GM19240 (cell line): ENCODE measurements around the gene PITPNM3.
"Not testable (repeated sequence)": the region's sequence is repeated elsewhere in the genome, so short reads cannot be mapped to it uniquely, and the experiment has no call there.

Experiments
- DNase-seq: peaks from one replicate; pipeline ENCODE4 v3.0.0; 2011; ENCODE audit warnings: low spot score; ENCODE audit not compliant: insufficient read length

Gene PITPNM3

GRCh38 chr17:6556121-6557039, at the start of gene PITPNM3:
PITPNM3 (minus strand) TSS chr17:6556555; CDS start chr17:6556406, 149 bp downstream.
- no peak for DNase-seq

GRCh38 chr17:6605142-6605541, 48.8 kb upstream of the PITPNM3 start:
- no peak for DNase-seq

GRCh38 chr17:6603744-6604325, 47.5 kb upstream of the PITPNM3 start:
- DNase-seq: no peak

DNA sequence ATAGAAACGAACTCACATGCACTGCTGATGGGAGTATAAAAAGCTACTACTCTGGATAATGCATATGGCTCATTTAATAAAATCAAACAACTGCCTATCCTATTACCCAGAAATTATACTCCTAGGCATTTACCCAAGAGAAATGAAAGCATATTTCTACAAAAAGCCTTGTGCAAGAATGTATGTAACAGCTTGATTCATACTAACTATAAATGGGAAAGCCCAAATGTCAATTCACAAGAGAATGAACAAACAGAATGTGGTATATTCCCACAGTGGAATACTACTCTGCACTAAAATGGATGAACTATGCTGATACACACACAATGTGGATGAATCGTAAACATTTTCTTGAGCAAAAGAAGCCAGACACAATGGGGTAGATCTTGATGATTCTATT, 45.8 kb upstream of the PITPNM3 start:
- no peak for DNase-seq

DNA sequence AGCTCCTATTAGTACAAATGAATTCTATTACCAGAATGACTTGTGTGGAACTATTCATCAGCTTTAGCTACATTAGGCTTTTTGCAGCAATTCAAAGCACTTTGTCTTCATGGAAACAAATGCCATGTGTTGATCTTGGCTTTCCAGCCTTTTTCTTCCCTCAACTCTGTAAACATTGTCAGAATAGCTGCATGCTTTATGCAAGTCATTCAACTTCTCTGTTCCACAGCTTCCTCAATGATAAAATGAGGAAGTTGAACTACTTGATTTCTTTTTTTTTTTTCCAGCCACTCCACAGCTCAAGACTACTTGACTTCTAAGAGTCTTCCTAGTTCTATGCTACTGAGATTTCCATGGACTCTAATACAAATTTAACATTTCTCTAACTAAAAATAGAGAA, 43.0 kb upstream of the PITPNM3 start:
- DNase-seq: no peak

DNA sequence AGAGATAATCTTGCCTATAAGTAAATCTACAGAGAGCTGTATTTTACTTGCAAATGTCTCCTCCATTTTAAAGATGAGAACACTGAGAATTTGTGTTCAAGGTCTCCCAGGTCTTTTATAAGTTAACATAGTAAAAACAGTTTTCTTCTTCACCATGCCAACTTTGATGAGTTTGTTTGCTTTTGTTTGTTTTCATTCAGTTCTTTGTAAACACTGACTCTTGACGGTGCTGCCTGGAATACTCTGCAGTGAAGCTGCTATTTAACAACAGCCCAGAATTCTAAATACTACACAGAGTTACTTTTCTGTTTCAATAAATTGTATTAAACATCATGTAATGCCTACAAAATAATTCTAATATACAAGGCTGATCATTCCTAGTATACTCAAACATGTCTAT, 41.4 kb upstream of the PITPNM3 start:
- no peak for DNase-seq

DNA sequence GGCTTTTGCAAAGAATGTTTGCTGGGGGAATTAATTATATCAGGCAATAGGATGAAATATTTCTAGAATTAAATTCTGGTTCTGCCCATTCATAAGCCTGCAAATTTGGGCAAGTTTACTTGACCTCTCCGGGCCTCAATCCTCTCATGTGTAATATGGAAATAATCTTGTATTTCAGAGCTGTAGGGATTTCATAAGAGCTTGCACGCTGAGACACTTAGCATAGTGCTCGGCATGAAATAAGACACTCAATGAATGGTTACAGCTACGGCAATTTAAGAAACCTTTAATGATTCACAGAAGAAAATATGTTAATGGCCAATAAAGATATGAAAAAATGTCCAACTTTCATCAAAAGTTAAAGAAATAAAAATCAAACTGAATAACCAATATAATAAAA, 40.6 kb upstream of the PITPNM3 start:
- DNase-seq: no peak

DNA sequence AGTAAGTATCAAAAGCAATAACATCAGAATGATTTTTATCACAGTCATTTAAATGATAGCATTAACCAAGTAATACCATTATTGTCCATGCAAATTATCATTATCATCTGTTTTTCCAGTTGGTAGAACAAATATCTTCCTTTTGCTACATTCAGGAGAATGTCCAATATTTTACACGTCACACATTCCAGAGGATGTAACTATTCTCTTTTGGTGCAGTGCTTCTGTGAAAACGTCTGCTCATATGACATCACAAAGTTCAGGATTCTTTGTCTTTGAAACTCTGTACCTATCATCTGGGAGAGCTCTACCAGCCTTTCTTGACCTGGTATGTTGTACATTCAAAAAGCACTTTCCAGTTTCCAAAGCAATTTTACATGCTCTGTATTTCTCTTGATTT, 40.2 kb upstream of the PITPNM3 start:
- DNase-seq: no peak

- no peak for DNase-seq
Measured at GRCh38 chr17:6596081-6596480, 39.7 kb upstream of the PITPNM3 start.

GRCh38 chr17:6593371-6593770, 37.0 kb upstream of the PITPNM3 start:
- not testable (repeated sequence) for DNase-seq

GRCh38 chr17:6592173-6592572, 35.8 kb upstream of the PITPNM3 start:
- DNase-seq: no peak

DNA sequence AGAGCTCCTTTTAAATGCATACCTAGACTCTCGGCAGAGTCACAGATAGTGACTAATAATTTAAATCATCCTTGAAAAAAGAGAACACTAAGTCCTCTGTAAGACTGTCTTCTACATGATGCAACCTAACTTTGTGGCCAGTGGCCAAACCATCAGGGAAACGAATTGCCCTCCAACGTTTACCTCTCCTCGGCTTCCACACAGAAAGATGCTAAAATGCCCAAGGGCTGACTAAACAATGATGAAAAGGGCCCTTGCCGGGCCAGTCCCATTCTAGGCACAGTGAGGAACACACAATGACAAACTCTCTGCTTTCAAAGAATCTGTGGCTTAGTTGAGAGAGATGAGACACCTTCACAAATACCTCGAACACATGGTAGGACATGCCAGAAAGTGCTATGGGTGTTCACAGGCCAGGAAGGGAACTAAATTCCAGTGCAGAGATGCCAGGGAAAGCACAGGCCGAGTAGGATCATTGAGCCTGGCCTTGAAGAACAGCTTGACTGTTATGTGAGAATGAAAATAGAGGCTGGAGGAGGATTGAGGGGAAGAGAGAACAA, 35.3 kb upstream of the PITPNM3 start:
- no peak for DNase-seq

- DNase-seq: no peak
Measured at GRCh38 chr17:6589266-6589946, 33.1 kb upstream of the PITPNM3 start.

DNA sequence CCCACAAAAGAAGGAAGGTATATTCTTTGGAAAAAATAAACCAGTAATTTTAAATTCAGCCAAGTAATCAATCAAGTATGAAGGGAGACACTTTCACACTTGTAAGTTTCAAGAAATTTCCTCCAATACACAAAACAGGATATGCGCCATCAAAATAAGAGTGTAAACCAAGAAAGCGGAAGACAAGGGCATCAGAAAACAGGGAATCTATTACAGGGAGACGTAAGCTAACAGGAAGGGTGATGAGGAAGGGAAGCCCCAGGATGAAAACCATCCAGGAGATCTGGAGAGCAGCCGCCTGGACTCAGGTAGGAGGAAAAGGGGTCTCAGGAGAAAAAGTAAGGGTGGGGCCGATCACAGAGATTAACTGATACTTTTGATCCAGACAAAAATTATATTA, 31.8 kb upstream of the PITPNM3 start:
- no peak for DNase-seq

- DNase-seq: no peak
Measured at GRCh38 chr17:6587310-6587709, 31.0 kb upstream of the PITPNM3 start.

GRCh38 chr17:6583411-6583810, 27.1 kb upstream of the PITPNM3 start:
- no peak for DNase-seq

DNA sequence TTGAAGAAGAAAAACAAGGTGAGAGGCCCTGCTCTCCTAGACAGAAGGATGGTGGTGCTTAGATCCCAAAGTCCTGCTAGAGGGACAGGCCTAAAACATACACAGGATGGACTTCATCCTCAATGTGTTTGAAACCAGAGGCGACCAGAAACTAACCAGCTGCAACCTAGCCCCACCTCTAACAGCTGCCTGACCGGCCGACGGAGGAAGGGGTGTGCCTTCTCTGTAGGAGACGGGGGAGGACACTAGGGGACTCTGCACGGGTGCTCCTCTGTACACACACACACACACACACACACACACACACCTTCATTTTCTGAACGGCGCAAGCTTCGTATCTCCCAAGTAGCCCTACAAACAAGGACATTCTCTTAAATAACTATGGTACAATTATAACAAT, 24.3 kb upstream of the PITPNM3 start:
- no peak for DNase-seq

- no peak for DNase-seq
Measured at GRCh38 chr17:6578491-6578890, 22.1 kb upstream of the PITPNM3 start.

- DNase-seq: no peak
Measured at GRCh38 chr17:6577686-6578263, 21.4 kb upstream of the PITPNM3 start.

DNA sequence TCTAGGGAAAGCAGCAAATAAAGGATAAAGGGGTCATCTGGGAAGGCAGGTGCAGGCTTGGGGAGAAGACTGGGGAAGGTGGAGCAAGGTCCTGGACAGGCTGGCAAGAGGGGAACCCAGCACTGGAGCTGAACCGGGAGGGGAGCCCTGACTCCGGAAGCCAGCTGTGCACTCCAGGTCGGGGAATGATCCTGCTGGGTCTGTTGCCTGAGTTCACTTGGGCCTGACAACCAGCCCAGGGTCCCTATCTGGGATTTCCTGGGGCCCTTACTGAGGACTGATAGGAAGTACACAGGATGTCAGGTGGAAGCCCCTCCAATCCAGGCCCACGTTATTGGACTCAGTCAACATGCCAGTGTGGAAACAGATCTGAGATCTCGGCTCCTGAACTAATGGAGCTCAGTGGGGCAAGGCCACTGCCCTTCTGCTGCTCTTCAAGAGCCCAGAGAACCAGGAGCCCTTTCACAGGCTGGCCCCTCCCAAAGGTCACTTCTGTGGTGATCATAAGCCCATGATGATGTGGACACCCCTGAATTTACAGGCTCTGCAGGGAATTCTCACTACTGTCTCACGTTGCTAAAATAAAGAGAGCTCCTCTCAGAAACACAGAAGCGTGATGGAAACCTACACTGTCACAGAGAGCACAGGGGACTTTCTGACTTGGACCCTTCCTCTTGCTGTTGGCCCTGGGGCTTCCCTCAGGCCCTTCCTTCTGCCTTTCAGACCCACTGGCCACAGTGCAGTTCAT, 19.9 kb upstream of the PITPNM3 start:
- DNase-seq: no peak

GRCh38 chr17:6575596-6575988, 19.2 kb upstream of the PITPNM3 start:
- no peak for DNase-seq
